K562 (cell line): Measurements from ENCODE around the gene APOO. TPM values are rescaled to one million over a fixed set of nuclear protein-coding genes. Genes with fewer than 3 reads are reported as not detected.

Source experiments
- ATAC-seq: fragments of 200-7000 bp; cut with Tn5 transposase; 3 replicates; pipeline ENCODE4 v1.9.1; 2020; ENCODE audit warnings: moderate library complexity
- BruUV-seq: library from RNA; stranded (reverse); fragments of 400-500 nt; replicated peaks from 2 replicates; lab custom pipeline; 2021; lab: Mats Ljungman, UMichigan
- CTCF ChIA-PET: fragments of 300-600 bp; formaldehyde crosslinking; extraction: SDS; loops from one replicate; lab custom pipeline; 2021; ENCODE audit warnings: low intra/inter-chr PET ratio; lab: Yijun Ruan, JAX
- POLR2A ChIA-PET: fragments of 300-600, 350-650 bp; sonication (Branson Sonifier 250); formaldehyde crosslinking; extraction: SDS; loops from one replicate; lab custom pipeline; 2021; ENCODE audit warnings: antibody characterized with exemption, inconsistent platforms; lab: Yijun Ruan, JAX
- DNase-seq, 4 experiments: peaks; one replicate each; pipeline versions ENCODE4 v3.0.0 to v3.0.0-alpha.2; 2011 to 2018; ENCODE audit warnings: low spot score in 3 of 4, mixed read lengths in 3 of 4; ENCODE audit errors: extremely low read depth in 1 of 4
- FAIRE-seq: peaks from 2 replicates; lab custom pipeline; 2011; peaks lifted over from hg19 to GRCh38; lab: Jason Lieb, UNC
- H2AFZ ChIP-seq: 2 replicates; pipeline ENCODE4 v1.6.0; 2011; ENCODE audit warnings: low read depth, low read length, control low read depth, inconsistent platforms
- H3K27ac ChIP-seq: fragments of 200-600 bp; 3 replicates; pipeline ENCODE4 v1.8.0; 2011; ENCODE audit warnings: low read depth, mild to moderate bottlenecking, control low read depth, inconsistent platforms, low read length, moderate library complexity, mixed read lengths; ENCODE audit errors: extremely low read depth
- H3K27me3 ChIP-seq, 2 experiments: fragments of 300-600 bp in 1 of 2; 2 replicates in 1 of 2; 3 replicates in 1 of 2; pipeline versions ENCODE4 v1.6.0 to v1.8.0; 2011; ENCODE audit warnings: inconsistent platforms in 2 of 2, low read length in 2 of 2, mild to moderate bottlenecking in 1 of 2, mixed read lengths in 1 of 2, moderate library complexity in 1 of 2; ENCODE audit not compliant: control insufficient read depth in 2 of 2, insufficient read depth in 2 of 2
- H3K36me3 ChIP-seq: fragments of 300-600 bp; 3 replicates; pipeline ENCODE4 v1.8.0; 2011; ENCODE audit warnings: mild to moderate bottlenecking, low read length, inconsistent platforms; ENCODE audit not compliant: control insufficient read depth, insufficient read depth
- H3K4me1 ChIP-seq, 2 experiments: fragments of 200-600 bp in 1 of 2; replicated peaks in 1 of 2; 2 replicates in 1 of 2; 3 replicates in 1 of 2; pipeline versions ENCODE4 v1.5.1 to v1.8.0; 2011; ENCODE audit warnings: inconsistent platforms in 2 of 2, low read length in 2 of 2, mild to moderate bottlenecking in 1 of 2, mixed read lengths in 1 of 2, moderate library complexity in 1 of 2; ENCODE audit not compliant: control insufficient read depth in 2 of 2, insufficient read depth in 2 of 2
- H3K4me2 ChIP-seq: 2 replicates; pipeline ENCODE4 v1.6.1; 2011; ENCODE audit warnings: low read length, control low read depth, inconsistent platforms, mixed read lengths; ENCODE audit not compliant: insufficient read depth
- H3K4me3 ChIP-seq: fragments of 200-600 bp; sonication (generic), shearing (Covaris generic); 2 replicates; pipeline ENCODE4 v1.5.1; 2016; ENCODE audit warnings: control low read depth, inconsistent platforms
- H3K79me2 ChIP-seq: fragments of 200-600 bp; 3 replicates; pipeline ENCODE4 v1.8.0; 2011; ENCODE audit warnings: low read length, inconsistent platforms; ENCODE audit not compliant: control insufficient read depth, insufficient read depth
- H3K9ac ChIP-seq, 2 experiments: 2 replicates each; pipeline versions ENCODE4 v1.6.0 to v1.6.1; 2011; ENCODE audit warnings: low read depth in 2 of 2, low read length in 2 of 2, control low read depth in 1 of 2, inconsistent platforms in 1 of 2, mild to moderate bottlenecking in 1 of 2, mixed read lengths in 1 of 2; ENCODE audit not compliant: insufficient read depth in 1 of 2
- H3K9me1 ChIP-seq: one replicate; pipeline ENCODE4 v1.6.0; 2011; ENCODE audit warnings: inconsistent platforms, mild to moderate bottlenecking, low read length, moderate library complexity; ENCODE audit not compliant: control insufficient read depth, insufficient read depth
- H3K9me3 ChIP-seq: replicated peaks from 2 replicates; pipeline ENCODE4 v1.5.1; 2011; ENCODE audit warnings: low read depth, low read length, inconsistent platforms; ENCODE audit not compliant: control insufficient read depth, insufficient read depth
- H4K20me1 ChIP-seq: replicated peaks from 2 replicates; pipeline ENCODE4 v1.6.1; 2011; ENCODE audit warnings: low read length, inconsistent platforms, mixed read lengths; ENCODE audit not compliant: control insufficient read depth, insufficient read depth
- BRCA1 ChIP-seq, 2 experiments: fragments of 450-650 bp in 1 of 2; sonication (generic) in 1 of 2; formaldehyde crosslinking in 1 of 2; IDR thresholded peaks; 2 replicates each; pipeline versions ENCODE4 v1.5.0 to v1.6.1; 2017 to 2020; ENCODE audit warnings: mild to moderate bottlenecking in 1 of 2, missing genetic modification reagents in 1 of 2
- CBX3 ChIP-seq, 2 experiments: IDR thresholded peaks; 1 replicate in 1 of 2; 2 replicates in 1 of 2; pipeline ENCODE4 v1.6.1; 2012; ENCODE audit warnings: inconsistent platforms in 2 of 2, low read length in 2 of 2, borderline replicate concordance in 1 of 2, control low read depth in 1 of 2
- HNRNPUL1 ChIP-seq: fragments of 200-400 bp; formaldehyde crosslinking; IDR thresholded peaks from 2 replicates; pipeline ENCODE4 v1.6.1; 2017; ENCODE audit warnings: low read length
- SUPT5H ChIP-seq: fragments of 450-650 bp; IDR thresholded peaks from 2 replicates; pipeline ENCODE4 v1.6.1; 2016
- YBX1 ChIP-seq: fragments of 450-650 bp; IDR thresholded peaks from 2 replicates; pipeline ENCODE4 v1.7.1; 2016; ENCODE audit warnings: mild to moderate bottlenecking
- YY1 ChIP-seq, 3 experiments: IDR thresholded peaks; 2 replicates each; pipeline ENCODE4 v1.6.1; 2011; ENCODE audit warnings: low read length in 2 of 3, mild to moderate bottlenecking in 2 of 3, moderate library complexity in 2 of 3, borderline replicate concordance in 1 of 3, control low read depth in 1 of 3, low read depth in 1 of 3; ENCODE audit not compliant: insufficient read depth in 3 of 3, insufficient replicate concordance in 2 of 3, control insufficient read depth in 1 of 3, insufficient read length in 1 of 3; ENCODE audit errors: extremely low read depth in 1 of 3
- ZNF511 ChIP-seq: sonication (generic); formaldehyde crosslinking; IDR thresholded peaks from 2 replicates; pipeline ENCODE4 v1.8.0; 2022; ENCODE audit warnings: mild to moderate bottlenecking, missing genetic modification reagents
- WGBS: fragments of 100-300 bp; shearing (Covaris generic); methylation state at CpG from one replicate; pipeline ENCODE4 v1.1.6; 2016; ENCODE audit warnings: low coverage, mixed read lengths; ENCODE audit not compliant: insufficient coverage; ENCODE audit errors: missing lambda C conversion rate; 5-methylcytosine and 5-hydroxymethylcytosine counted together
- in situ Hi-C: fragments of 300-500 bp; cut with MboI; formaldehyde crosslinking; loops from 4 replicates; pipeline ENCODE4 v1.15.0; 2018; ENCODE audit warnings: inconsistent platforms, mixed read lengths
- intact Hi-C: fragments of 100-400 bp; cut with micrococcal nuclease; formaldehyde crosslinking; loops from 2 replicates; pipeline ENCODE4 v1.14.2; 2022
- polyA plus RNA-seq, 8 experiments: library from polyadenylated mRNA; depleted of rRNA in 4 of 8; stranded (reverse) in 5 of 8; unstranded in 3 of 8; fragments of >200 nt; fragmentation: Nextera tagmentation in 2 of 8; fragmentation: Illumina TruSeq in 1 of 8; extraction: Ambion mirVana in 2 of 8; extraction: Trizol in 1 of 8; gene quantifications; 2 replicates each; pipeline versions ENCODE4 v1.2.1 to v1.2.3, GENCODE V29; 2011 to 2014; ENCODE audit warnings: inconsistent platforms in 1 of 8, missing spikeins in 1 of 8
- total RNA-seq, 7 experiments: library from RNA; depleted of rRNA in 6 of 7; stranded (reverse); fragments of >200 nt in 6 of 7; fragmentation: Illumina TruSeq in 2 of 7; extraction: Trizol in 2 of 7; gene quantifications; 2 replicates each; pipeline versions ENCODE4 v1.2.1 to v1.2.3, GENCODE V29; 2011 to 2021; ENCODE audit warnings: low replicate concordance in 1 of 7
- TF ChIP-seq, protein P1 (sequence below): fragments of 450-650 bp; formaldehyde crosslinking; IDR thresholded peaks from 2 replicates; pipeline ENCODE4 v1.4.0; 2022; ENCODE audit warnings: missing genetic modification characterization

The APOO gene
- total and polyA plus RNA-seq, 9 of the 15 experiments (the other 6 are each of a cell fraction or from before 2014, with no cell fraction given): 37.3 to 76.4 (median 60.8) TPM

- TF ChIP-seq ZNF511 (CRISPR knock-in tag) (no peak), YY1 (IDR thresholded peaks at IDR 0.05; ENCODE audit: borderline replicate concordance in 1 of 3, control insufficient read depth in 1 of 3, extremely low read depth in 1 of 3, insufficient read depth in 3 of 3, insufficient read length in 1 of 3, insufficient replicate concordance in 2 of 3, low read depth in 1 of 3, low read length in 2 of 3) (no peak), YBX1 (no peak), CBX3 (IDR thresholded peaks at IDR 0.05; ENCODE audit: borderline replicate concordance in 1 of 2, low read length in 2 of 2) (no peak)
- TF ChIP-seq, all 486 proteins: peak for 0
Observed at GRCh38 chrX:23787745-23788118, 120.0 kb downstream of the APOO start (continued).

- ChIA-PET CTCF (no interaction called here), POLR2A (interaction anchor here (0.6 to 2.3 kb wide), 4 partner anchors 9 to 104 kb away, joined by 3 to 12 read pairs (median 3); no protein-coding TSS in a partner anchor)
- Histone ChIP-seq H3K36me3 (peaks cover 17% of the 10 kb centered on the region), H3K9ac (no peak overlapping the region), H3K79me2 (peaks cover 20% of the 10 kb centered on the region), H3K9me1 (no peaks in the 10 kb centered on the region), H3K9me3 (no peaks in the 10 kb centered on the region), H4K20me1 (no peaks in the 10 kb centered on the region), H3K27ac (no peak overlapping the region), H3K4me1 (peaks cover 3 to 11% of the 10 kb centered on the region in 2 experiments; a peak in 3 of 5 replicates), H2AFZ (no peak overlapping the region), H3K27me3 (no peaks in the 10 kb centered on the region), H3K4me2 (no peak overlapping the region), H3K4me3 (no peak overlapping the region)
- intact Hi-C loops: no loop called here
- no TSS peak for BruUV-seq
- WGBS: 77% methylated on average over 9 of the region's 11 CpGs
- DNase-seq: no peak
- no peak for FAIRE-seq
- TF ChIP-seq SUPT5H: peak; percentile 41; the same call in 1 of the 2 replicates
- TF ChIP-seq HNRNPUL1: no peak
- TF ChIP-seq, protein P1, sequence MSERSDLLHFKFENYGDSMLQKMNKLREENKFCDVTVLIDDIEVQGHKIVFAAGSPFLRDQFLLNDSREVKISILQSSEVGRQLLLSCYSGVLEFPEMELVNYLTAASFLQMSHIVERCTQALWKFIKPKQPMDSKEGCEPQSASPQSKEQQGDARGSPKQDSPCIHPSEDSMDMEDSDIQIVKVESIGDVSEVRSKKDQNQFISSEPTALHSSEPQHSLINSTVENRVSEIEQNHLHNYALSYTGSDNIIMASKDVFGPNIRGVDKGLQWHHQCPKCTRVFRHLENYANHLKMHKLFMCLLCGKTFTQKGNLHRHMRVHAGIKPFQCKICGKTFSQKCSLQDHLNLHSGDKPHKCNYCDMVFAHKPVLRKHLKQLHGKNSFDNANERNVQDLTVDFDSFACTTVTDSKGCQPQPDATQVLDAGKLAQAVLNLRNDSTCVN (CRISPR knock-in tag): 0 out of 2 replicates have a peak, but pooled peaks have one; percentile 30
- no peak for TF ChIP-seq BRCA1 (IDR thresholded peaks at IDR 0.05)
- no peak for TF ChIP-seq BRCA1 (CRISPR knock-in tag; IDR thresholded peaks at IDR 0.05)
- ATAC-seq: no peak
- in situ Hi-C loops: no loop called here
Observed at GRCh38 chrX:23786268-23786815, 121.4 kb downstream of the APOO start.
